Neural progenitor cell (in vitro differentiated cells): ENCODE measurements around the gene SLC39A1. TPM values are rescaled to one million over a fixed set of nuclear protein-coding genes. Genes with fewer than 3 reads are reported as not detected.
"Not testable (repeated sequence)": the region's sequence is repeated elsewhere in the genome, so short reads cannot be mapped to it uniquely, and the experiment has no call there.

Source experiments
- DNase-seq: peaks from one replicate; pipeline ENCODE4 v3.0.0-alpha.2; 2016; ENCODE audit warnings: low spot score
- H2AFZ ChIP-seq: fragments of 200-600 bp; sonication (generic); replicated peaks from 2 replicates; pipeline ENCODE4 v1.6.1; 2016; ENCODE audit warnings: antibody characterized with exemption
- H3F3A ChIP-seq: fragments of 200-600 bp; sonication (generic); 2 replicates; pipeline ENCODE4 v1.6.1; 2016; ENCODE audit warnings: antibody characterized with exemption, low read depth
- H3K27ac ChIP-seq: fragments of 200-600 bp; sonication (generic); 2 replicates; pipeline ENCODE4 v1.5.1; 2016; ENCODE audit warnings: mild to moderate bottlenecking
- H3K27me3 ChIP-seq: fragments of 200-600 bp; sonication (generic); 2 replicates; pipeline ENCODE4 v1.6.1; 2016; ENCODE audit warnings: mild to moderate bottlenecking, moderate library complexity
- H3K36me3 ChIP-seq: fragments of 200-600 bp; sonication (generic); 2 replicates; pipeline ENCODE4 v1.5.1; 2016
- H3K4me1 ChIP-seq: fragments of 200-600 bp; sonication (generic); 2 replicates; pipeline ENCODE4 v1.6.1; 2016; ENCODE audit warnings: mixed run types
- H3K4me2 ChIP-seq: fragments of 200-600 bp; sonication (generic); 2 replicates; pipeline ENCODE4 v1.6.1; 2016
- H3K4me3 ChIP-seq: fragments of 200-600 bp; sonication (generic); 2 replicates; pipeline ENCODE4 v1.5.1; 2016
- H3K79me2 ChIP-seq: fragments of 200-600 bp; sonication (generic); 2 replicates; pipeline ENCODE4 v1.6.1; 2016; ENCODE audit warnings: low read depth
- H3K9ac ChIP-seq: fragments of 200-600 bp; sonication (generic); 2 replicates; pipeline ENCODE4 v1.6.1; 2016
- H3K9me3 ChIP-seq: fragments of 200-600 bp; sonication (generic); 2 replicates; pipeline ENCODE4 v1.5.1; 2016; ENCODE audit warnings: low read depth
- H4K20me1 ChIP-seq: fragments of 200-600 bp; sonication (generic); 2 replicates; pipeline ENCODE4 v1.6.1; 2016; ENCODE audit warnings: low read depth
- H3K27ac Mint-ChIP-seq: 3 replicates; pipeline ENCODE4 v1.8.0; 2021; ENCODE audit warnings: mixed read lengths
- H3K27me3 Mint-ChIP-seq: 2 replicates; pipeline ENCODE4 v1.8.0; 2022; ENCODE audit warnings: low read depth, mild to moderate bottlenecking, inconsistent platforms, moderate library complexity, mixed read lengths; ENCODE audit not compliant: insufficient read depth
- H3K36me3 Mint-ChIP-seq: 3 replicates; pipeline ENCODE4 v1.8.0; 2021; ENCODE audit warnings: mixed read lengths
- H3K4me1 Mint-ChIP-seq: 3 replicates; pipeline ENCODE4 v1.8.0; 2021; ENCODE audit warnings: mixed read lengths
- H3K4me3 Mint-ChIP-seq: 3 replicates; pipeline ENCODE4 v1.8.0; 2021; ENCODE audit warnings: mild to moderate bottlenecking, moderate library complexity, mixed read lengths
- H3K9me3 Mint-ChIP-seq: 3 replicates; pipeline ENCODE4 v1.8.0; 2020; ENCODE audit warnings: mixed read lengths
- EZH2 ChIP-seq: fragments of 200-600 bp; sonication (generic); IDR thresholded peaks from 2 replicates; pipeline ENCODE4 v1.6.1; 2017; ENCODE audit warnings: antibody characterized with exemption, mild to moderate bottlenecking, moderate library complexity
- EZH2phosphoT487 ChIP-seq: fragments of 200-600 bp; sonication (generic); IDR thresholded peaks from 2 replicates; pipeline ENCODE4 v1.6.1; 2017; ENCODE audit warnings: antibody characterized with exemption
- total RNA-seq: library from RNA; depleted of rRNA; stranded (reverse); fragments of >200 nt; gene quantifications from 2 replicates; pipeline ENCODE4 v1.2.3, GENCODE V29; 2015; ENCODE audit warnings: low replicate concordance
- TF ChIP-seq, protein P1 (sequence below): fragments of 200-600 bp; sonication (generic); IDR thresholded peaks from 2 replicates; pipeline ENCODE4 v1.5.1; 2017; ENCODE audit warnings: antibody characterized with exemption, mild to moderate bottlenecking

Gene SLC39A1
- total RNA-seq, 1 donor from 2014 or later: 73.2 TPM

DNA sequence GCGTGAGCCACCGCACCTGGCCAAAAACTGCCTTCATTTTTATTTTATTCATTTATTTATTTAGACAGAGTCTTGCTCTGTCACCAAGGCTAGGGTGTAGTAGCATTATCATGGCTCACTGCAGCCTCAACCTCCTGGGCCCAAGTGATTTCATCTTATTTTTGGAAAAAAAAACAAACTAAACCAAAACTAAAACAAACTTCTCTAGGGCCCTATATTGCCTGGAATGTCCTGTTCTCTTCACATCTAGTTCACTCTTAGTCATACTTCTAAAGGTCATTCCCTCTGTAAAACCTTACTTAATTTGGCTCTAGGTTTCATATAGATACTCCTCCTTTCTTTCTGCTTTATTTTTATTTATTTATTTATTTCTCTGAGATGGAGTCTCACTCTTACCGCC lies 42.8 kb upstream of the SLC39A1 start:
- H3K27me3 ChIP-seq: no peaks in the 10 kb centered on the region

DNA sequence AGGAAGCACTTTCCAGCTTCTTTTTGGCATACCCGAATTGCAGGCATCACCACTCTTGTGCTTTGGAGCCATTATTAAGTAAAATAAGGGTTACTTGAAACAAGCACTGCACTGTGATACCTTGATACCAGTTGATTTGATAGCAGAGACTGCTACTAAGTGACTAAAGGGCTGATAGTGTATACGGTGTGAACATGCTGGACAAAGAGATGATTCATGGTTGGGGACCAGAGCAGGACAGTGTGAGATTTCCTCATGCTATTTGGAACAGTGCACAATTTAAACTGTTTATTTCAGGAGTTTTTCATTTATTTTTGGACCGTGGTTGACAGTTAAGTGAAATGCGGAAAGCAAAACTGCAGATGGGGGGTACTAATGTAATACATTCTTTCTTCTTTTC lies 37.1 kb upstream of the SLC39A1 start:
- Histone ChIP-seq H3K79me2 (no peaks in the 10 kb centered on the region), H3K27ac (no peak overlapping the region), H3K9ac (no peak overlapping the region), H3K4me3 (no peak overlapping the region), H3K9me3 (no peaks in the 10 kb centered on the region), H3K4me1 (no peaks in the 10 kb centered on the region), H3K4me2 (no peak overlapping the region), H3K36me3 (no peaks in the 10 kb centered on the region), H2AFZ (no peak overlapping the region), H4K20me1 (no peaks in the 10 kb centered on the region), H3K27me3 (no peaks in the 10 kb centered on the region), H3F3A (peaks cover 17% of the 10 kb centered on the region)
- DNase-seq: no peak
- Mint-ChIP-seq H3K36me3 (peaks cover 4% of the 10 kb centered on the region), H3K4me3 (no peak overlapping the region), H3K4me1 (no peaks in the 10 kb centered on the region), H3K9me3 (no peaks in the 10 kb centered on the region), H3K27me3 (peaks cover 6% of the 10 kb centered on the region), H3K27ac (no peak overlapping the region)
- TF ChIP-seq EZH2: no peak
- TF ChIP-seq, protein P1, sequence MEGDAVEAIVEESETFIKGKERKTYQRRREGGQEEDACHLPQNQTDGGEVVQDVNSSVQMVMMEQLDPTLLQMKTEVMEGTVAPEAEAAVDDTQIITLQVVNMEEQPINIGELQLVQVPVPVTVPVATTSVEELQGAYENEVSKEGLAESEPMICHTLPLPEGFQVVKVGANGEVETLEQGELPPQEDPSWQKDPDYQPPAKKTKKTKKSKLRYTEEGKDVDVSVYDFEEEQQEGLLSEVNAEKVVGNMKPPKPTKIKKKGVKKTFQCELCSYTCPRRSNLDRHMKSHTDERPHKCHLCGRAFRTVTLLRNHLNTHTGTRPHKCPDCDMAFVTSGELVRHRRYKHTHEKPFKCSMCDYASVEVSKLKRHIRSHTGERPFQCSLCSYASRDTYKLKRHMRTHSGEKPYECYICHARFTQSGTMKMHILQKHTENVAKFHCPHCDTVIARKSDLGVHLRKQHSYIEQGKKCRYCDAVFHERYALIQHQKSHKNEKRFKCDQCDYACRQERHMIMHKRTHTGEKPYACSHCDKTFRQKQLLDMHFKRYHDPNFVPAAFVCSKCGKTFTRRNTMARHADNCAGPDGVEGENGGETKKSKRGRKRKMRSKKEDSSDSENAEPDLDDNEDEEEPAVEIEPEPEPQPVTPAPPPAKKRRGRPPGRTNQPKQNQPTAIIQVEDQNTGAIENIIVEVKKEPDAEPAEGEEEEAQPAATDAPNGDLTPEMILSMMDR: no peak
- TF ChIP-seq EZH2phosphoT487: no peak

More for the DNA sequence above, 42.8 kb upstream of the SLC39A1 start:
- no peak for DNase-seq
- no peak overlapping the region for H3K4me3 Mint-ChIP-seq
- H2AFZ ChIP-seq: no peak overlapping the region
- H3K27me3 Mint-ChIP-seq: peaks cover 3% of the 10 kb centered on the region
- no peaks in the 10 kb centered on the region for H3K4me1 ChIP-seq
- H3K9ac ChIP-seq: no peak overlapping the region
- H3K27ac ChIP-seq: no peak overlapping the region
- no peaks in the 10 kb centered on the region for H3K9me3 ChIP-seq
- no peaks in the 10 kb centered on the region for H3F3A ChIP-seq
- no peak overlapping the region for H3K4me2 ChIP-seq
- no peaks in the 10 kb centered on the region for H3K79me2 ChIP-seq
- H3K4me3 ChIP-seq: no peak overlapping the region
- H4K20me1 ChIP-seq: no peaks in the 10 kb centered on the region
- H3K27ac Mint-ChIP-seq: no peak overlapping the region
- no peaks in the 10 kb centered on the region for H3K4me1 Mint-ChIP-seq
- no peaks in the 10 kb centered on the region for H3K36me3 ChIP-seq
- TF ChIP-seq, protein P1: no peak
- TF ChIP-seq EZH2phosphoT487: no peak
- TF ChIP-seq EZH2: no peak
- no peaks in the 10 kb centered on the region for H3K9me3 Mint-ChIP-seq
- no peaks in the 10 kb centered on the region for H3K36me3 Mint-ChIP-seq

DNA sequence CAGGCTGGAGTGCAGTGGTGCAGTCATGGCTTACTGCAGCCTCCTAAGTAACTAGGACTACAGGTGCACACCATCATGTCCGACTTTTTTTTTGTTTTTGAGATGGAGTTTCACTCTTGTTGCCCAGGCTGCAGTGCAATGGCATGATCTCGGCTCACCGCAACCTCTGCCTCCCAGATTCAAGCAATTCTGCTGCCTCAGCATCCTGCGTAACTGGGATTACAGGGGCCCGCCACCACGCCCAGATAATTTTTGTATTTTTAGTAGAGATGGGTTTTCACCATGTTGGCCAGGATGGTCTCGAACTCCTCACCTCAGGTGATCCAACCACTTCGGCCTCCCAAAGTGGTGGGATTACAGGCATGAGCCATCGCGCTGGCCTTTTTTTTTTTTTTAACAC lies 33.5 kb upstream of the SLC39A1 start:
- H3K9ac ChIP-seq, H3K4me1 ChIP-seq, H2AFZ ChIP-seq, H3K4me2 ChIP-seq, H3K27me3 Mint-ChIP-seq, H3K9me3 ChIP-seq, H4K20me1 ChIP-seq, H3K4me3 ChIP-seq, DNase-seq, H3K4me1 Mint-ChIP-seq, H3K27ac ChIP-seq, H3K27me3 ChIP-seq, H3K4me3 Mint-ChIP-seq, H3K27ac Mint-ChIP-seq, H3K9me3 Mint-ChIP-seq: not testable (repeated sequence)
- H3K79me2 ChIP-seq: peaks cover 16% of the 10 kb centered on the region
- peaks cover 11% of the 10 kb centered on the region for H3K36me3 ChIP-seq
- H3K36me3 Mint-ChIP-seq: peaks cover 18% of the 10 kb centered on the region
- peaks cover 52% of the 10 kb centered on the region for H3F3A ChIP-seq

DNA sequence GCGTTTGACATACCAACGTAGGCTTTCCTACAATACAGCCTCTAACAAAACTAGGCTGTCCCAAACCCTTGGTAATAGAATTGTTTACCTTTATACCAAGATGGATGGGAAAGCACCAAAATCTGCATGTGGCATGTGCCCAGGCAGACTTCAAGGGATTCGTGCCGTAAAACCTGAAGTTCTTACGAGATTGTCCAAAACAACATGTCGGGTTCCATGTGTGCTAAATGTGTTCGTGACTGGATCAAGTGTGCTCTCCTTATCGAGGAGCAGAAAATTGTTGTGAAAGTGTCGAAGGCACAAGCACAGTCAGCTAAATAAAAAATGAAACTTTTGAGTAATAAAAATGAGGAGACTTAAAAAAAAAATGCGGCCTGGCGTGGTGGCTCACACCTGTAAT lies 32.3 kb upstream of the SLC39A1 start:
- H3K4me1 Mint-ChIP-seq: peaks cover 16% of the 10 kb centered on the region
- no peak overlapping the region for H3K4me3 ChIP-seq
- H3K4me3 Mint-ChIP-seq: no peak overlapping the region
- H3K9me3 Mint-ChIP-seq: no peaks in the 10 kb centered on the region
- H3K27ac ChIP-seq: no peak overlapping the region
- H3K27me3 Mint-ChIP-seq: peaks cover 5% of the 10 kb centered on the region
- H2AFZ ChIP-seq: no peak overlapping the region
- H3K79me2 ChIP-seq: peaks cover 28% of the 10 kb centered on the region
- H3K27ac Mint-ChIP-seq: no peak overlapping the region
- peaks cover 14% of the 10 kb centered on the region for H3K36me3 ChIP-seq
- H3F3A ChIP-seq: peaks cover 63% of the 10 kb centered on the region
- peaks cover 18% of the 10 kb centered on the region for H4K20me1 ChIP-seq
- no peaks in the 10 kb centered on the region for H3K27me3 ChIP-seq
- H3K36me3 Mint-ChIP-seq: peaks cover 27% of the 10 kb centered on the region
- DNase-seq: no peak
- H3K9me3 ChIP-seq: no peaks in the 10 kb centered on the region
- TF ChIP-seq EZH2phosphoT487 (no peak), EZH2 (no peak)
- TF ChIP-seq, protein P1: no peak
- peaks cover 14% of the 10 kb centered on the region for H3K4me1 ChIP-seq
- H3K9ac ChIP-seq: no peak overlapping the region
- no peak overlapping the region for H3K4me2 ChIP-seq
